Subcutaneous adipose tissue (tissue), 4 donors: ENCODE measurements around the gene HNRNPD. TPM values are rescaled to one million over a fixed set of nuclear protein-coding genes. Genes with fewer than 3 reads are reported as not detected.

Experiments
- total RNA-seq, 4 donors: library from RNA; depleted of rRNA; stranded (reverse); fragments of >200 nt; gene quantifications; one replicate each; pipeline ENCODE4 v1.1.0, GENCODE V29; 2016
- TF ChIP-seq, protein P1 (sequence below): fragments of 450-650 bp; IDR thresholded peaks from one replicate; pipeline ENCODE4 v1.5.1; 2016; ENCODE audit warnings: low read depth, mild to moderate bottlenecking, control low read depth, antibody characterized with exemption, moderate library complexity

Gene HNRNPD
- total RNA-seq, 4 donors from 2014 or later, result 92.3 to 125 (median 103) TPM

GRCh38 chr4:82402196-82402775, 28.5 kb upstream of the HNRNPD start:
- TF ChIP-seq, protein P1, sequence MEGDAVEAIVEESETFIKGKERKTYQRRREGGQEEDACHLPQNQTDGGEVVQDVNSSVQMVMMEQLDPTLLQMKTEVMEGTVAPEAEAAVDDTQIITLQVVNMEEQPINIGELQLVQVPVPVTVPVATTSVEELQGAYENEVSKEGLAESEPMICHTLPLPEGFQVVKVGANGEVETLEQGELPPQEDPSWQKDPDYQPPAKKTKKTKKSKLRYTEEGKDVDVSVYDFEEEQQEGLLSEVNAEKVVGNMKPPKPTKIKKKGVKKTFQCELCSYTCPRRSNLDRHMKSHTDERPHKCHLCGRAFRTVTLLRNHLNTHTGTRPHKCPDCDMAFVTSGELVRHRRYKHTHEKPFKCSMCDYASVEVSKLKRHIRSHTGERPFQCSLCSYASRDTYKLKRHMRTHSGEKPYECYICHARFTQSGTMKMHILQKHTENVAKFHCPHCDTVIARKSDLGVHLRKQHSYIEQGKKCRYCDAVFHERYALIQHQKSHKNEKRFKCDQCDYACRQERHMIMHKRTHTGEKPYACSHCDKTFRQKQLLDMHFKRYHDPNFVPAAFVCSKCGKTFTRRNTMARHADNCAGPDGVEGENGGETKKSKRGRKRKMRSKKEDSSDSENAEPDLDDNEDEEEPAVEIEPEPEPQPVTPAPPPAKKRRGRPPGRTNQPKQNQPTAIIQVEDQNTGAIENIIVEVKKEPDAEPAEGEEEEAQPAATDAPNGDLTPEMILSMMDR, result no peak

DNA sequence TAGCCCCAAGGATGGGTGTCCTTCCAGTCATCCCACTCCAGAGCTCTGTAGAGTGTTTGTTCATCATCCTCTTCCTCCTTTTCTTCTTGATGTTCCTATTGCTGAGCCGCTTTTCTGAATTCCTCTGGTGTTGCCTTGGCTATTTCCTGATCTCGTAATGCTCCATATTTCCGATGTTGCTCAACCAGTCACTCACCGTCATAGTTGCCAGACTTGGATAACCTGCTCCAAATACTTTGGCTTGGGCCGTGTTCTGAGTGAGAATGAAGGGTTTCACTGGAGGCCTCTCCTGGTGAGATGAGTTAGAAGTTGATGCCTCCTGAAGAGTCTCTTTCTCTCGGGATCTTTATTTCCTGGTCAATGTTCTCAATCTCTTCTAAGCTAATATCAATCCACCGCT, 27.8 kb upstream of the HNRNPD start:
- TF ChIP-seq, protein P1, result no peak

GRCh38 chr4:82398263-82398662, 24.5 kb upstream of the HNRNPD start:
- TF ChIP-seq, protein P1, result no peak

- TF ChIP-seq, protein P1, result no peak
Observed at GRCh38 chr4:82397527-82397926, 23.7 kb upstream of the HNRNPD start.

- TF ChIP-seq, protein P1, result no peak
Observed at GRCh38 chr4:82394896-82395295, 21.1 kb upstream of the HNRNPD start.

DNA sequence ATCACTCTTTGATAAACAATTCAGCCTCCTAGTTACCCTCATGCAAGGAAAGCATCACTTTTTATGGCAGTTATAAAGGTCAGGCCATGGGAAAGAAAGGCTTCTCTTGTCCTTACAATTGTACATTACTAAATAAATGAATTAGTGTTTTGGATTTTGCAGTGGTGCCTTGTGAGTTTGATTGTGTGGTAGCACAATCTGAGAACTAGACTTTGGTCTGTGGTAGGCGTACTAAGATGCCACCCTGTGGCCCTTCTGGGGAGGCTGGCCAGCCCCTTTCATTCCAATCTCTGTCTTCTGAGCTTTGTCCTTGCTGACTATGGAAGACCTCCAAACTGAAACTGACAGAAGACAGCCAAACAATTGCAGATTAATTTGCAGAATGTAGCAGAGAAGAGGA, 14.6 kb upstream of the HNRNPD start:
- TF ChIP-seq, protein P1, result no peak

DNA sequence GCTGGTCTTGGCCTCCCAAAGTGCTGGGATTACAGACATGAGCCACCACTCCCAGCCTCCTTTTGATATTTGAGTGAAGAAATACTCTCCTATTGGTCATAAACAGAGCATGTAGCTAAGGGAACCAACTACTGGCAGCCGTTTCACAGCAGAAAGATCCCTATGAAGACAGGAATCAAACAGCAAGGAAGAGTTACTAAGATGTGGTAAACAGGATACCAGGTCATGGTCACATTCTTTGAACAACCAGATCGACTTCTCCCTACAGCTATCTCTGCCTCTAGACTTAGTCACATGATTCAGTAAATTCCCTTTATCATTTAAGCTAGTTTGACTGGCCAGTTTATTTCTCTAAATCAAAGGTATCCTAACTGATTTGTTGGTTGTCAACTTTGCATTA, 9.0 kb upstream of the HNRNPD start:
- TF ChIP-seq, protein P1, result no peak
